Femur (tissue), 1 donor: ENCODE data around the gene SH3RF3.
"Not testable (repeated sequence)": the region's sequence is repeated elsewhere in the genome, so short reads cannot be mapped to it uniquely, and the experiment has no call there.

Experiments used
- DNase-seq: peaks from one replicate; pipeline ENCODE4 v3.0.0-alpha.2; 2017

The SH3RF3 gene

DNA sequence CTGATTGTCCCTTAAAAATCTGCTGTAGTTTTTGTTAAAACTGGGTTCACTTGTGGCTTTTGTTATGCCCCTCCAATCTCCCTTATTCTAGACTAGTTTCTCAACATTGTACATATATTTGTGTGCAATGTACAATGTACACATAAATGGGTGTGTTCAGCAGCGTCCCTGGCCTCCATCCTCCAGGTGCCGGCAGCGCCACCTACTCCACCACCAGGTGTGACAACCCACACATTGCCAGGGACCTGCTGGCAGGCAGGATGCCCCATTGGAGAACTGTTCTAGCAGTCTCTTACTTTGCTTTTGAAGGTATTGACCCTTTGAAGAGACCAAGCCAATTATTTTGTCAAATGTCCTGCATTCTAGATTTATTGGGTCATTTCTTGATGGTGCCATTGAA is 75.4 kb downstream of the SH3RF3 start:
- DNase-seq: no peak

DNA sequence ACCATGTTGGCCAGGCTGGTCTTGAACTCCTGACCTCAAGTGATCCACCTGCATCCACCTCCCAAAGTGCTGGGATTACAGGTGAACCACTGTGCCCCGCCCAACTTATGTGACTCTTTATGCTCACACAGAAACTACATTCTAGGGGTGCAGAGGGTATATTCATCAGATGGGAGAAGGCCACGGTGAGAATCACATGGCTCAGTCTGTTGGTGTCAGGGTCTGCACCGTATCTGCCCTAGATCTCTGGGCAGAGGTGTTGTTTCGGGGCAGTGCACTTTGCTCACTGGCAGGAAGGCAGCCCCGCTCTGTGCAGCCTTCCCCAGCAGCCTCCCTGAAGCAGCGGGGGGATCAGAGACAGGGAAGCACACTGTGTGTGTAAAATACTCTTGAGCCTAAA is 76.4 kb downstream of the SH3RF3 start:
- no peak for DNase-seq

- DNase-seq: no peak
Measured at GRCh38 chr2:109206569-109207146, 77.7 kb downstream of the SH3RF3 start.

GRCh38 chr2:109207176-109207575 is 78.2 kb downstream of the SH3RF3 start:
- no peak for DNase-seq

- no peak for DNase-seq
Measured at GRCh38 chr2:109208071-109208950, 79.3 kb downstream of the SH3RF3 start.

GRCh38 chr2:109208951-109209335 is 79.9 kb downstream of the SH3RF3 start:
- DNase-seq: no peak

GRCh38 chr2:109209412-109209811 is 80.4 kb downstream of the SH3RF3 start:
- DNase-seq: no peak

- no peak for DNase-seq
Measured at GRCh38 chr2:109209941-109210340, 80.9 kb downstream of the SH3RF3 start.

- no peak for DNase-seq
Measured at GRCh38 chr2:109210431-109211200, 81.6 kb downstream of the SH3RF3 start.

DNA sequence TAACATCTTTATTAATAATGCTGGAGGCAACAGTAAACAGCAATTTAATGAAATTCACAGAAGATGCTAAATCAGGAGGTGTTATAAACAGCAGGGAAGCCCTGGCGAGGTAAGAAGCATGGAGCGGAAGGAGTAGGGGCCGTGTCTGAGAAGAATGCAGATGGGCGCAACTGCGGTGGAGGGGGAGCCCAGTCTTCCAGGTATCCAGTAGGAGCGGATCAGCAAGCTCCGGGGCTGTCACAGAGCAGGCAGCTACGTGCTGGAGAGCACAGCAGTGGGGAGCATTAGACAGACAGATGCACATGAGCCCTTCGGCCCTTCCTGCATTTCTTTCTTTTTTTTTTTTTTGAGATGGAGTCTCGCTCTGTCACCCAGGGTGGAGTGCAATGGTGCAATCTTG is 82.3 kb downstream of the SH3RF3 start:
- DNase-seq: no peak

DNA sequence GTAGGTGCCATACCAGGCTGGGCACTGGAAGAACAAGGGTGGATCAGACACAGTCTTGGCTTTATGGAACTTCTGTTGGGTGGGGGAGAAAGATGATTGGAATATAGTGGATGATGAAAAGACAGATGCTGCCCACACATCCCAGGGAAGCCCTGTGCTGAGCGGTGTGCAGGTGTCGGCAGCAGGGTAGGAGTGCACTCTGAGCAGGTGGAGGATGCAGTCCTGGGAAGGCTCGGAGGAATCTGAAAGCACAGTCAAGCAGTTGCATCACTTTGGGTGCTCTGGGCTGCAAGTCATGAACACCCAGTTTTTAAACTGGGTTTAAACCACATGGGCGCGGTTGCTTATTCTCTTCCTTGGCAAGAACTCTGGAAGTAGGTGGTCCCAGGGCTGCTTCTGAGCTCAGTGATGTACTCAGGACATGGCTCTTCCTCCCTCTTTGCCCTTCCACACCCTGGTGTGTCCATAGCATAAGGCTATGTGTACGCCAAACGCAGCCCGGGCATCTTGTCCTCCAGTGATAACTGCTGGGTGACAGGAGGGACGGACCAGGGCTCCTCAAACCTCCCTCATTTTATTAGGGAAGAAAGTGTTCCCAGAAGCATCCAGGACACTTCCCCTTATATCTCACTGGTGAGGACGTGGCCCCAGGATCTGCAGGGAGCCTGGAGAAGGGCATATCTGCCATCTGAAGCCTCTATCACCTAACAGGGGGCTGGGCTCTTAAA is 84.0 kb downstream of the SH3RF3 start:
- no peak for DNase-seq

GRCh38 chr2:109213646-109214433 is 84.8 kb downstream of the SH3RF3 start:
- peak; percentile 53 for DNase-seq

DNA sequence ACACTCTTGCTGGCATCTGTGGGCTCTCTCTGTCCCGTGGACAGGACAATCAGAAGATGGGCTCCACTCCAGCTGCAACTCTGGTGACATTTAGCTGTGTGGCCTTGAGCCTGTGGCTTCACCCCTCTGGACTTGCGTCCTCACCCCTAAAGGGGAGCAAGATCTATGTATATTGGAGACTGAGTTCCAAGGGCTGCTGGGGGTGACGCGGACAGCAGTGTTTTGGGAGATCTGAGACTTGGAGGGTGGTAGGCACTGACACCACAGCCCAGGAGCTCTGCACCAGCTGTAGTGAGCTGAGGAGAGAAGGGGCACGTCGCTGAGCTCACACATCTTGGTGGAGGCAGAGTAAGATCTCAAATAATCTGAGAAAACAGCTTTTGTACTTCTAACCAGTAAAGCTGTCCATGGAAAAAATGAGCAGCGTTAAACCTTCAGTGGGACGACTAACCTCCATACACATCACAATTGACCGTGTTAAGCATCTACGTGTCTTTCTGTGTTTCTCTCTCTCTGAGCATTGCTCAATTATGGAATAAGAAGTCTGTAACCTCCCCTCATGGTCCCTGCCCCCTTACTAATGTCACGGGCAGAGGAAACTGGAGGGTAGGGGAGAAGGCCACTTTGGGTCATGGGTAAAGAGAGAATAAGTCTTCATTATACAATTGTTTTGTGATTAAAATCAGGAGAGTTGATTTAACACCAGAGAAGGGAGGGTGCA is 85.8 kb downstream of the SH3RF3 start:
- no peak for DNase-seq

DNA sequence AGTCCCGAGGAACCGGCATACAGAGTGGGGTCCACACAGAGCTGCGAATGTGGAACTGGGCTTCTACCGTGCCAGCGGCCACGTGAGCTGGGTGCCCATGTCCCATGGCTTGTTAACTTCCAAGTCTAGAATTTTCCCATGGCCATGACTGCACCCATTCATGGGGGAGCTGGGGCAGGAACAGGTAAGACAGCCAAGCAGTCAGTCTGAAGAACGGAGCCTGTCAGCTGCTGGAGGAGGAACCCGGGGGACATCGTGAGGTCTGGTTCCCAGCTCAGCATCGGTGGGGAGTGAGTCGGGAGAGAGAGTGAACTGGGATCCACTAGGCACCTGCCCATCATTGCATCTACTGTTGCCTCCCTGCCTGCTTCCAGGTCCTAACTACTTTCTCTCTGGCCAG is 86.9 kb downstream of the SH3RF3 start:
- no peak for DNase-seq

GRCh38 chr2:109216332-109216731 is 87.3 kb downstream of the SH3RF3 start:
- no peak for DNase-seq

DNA sequence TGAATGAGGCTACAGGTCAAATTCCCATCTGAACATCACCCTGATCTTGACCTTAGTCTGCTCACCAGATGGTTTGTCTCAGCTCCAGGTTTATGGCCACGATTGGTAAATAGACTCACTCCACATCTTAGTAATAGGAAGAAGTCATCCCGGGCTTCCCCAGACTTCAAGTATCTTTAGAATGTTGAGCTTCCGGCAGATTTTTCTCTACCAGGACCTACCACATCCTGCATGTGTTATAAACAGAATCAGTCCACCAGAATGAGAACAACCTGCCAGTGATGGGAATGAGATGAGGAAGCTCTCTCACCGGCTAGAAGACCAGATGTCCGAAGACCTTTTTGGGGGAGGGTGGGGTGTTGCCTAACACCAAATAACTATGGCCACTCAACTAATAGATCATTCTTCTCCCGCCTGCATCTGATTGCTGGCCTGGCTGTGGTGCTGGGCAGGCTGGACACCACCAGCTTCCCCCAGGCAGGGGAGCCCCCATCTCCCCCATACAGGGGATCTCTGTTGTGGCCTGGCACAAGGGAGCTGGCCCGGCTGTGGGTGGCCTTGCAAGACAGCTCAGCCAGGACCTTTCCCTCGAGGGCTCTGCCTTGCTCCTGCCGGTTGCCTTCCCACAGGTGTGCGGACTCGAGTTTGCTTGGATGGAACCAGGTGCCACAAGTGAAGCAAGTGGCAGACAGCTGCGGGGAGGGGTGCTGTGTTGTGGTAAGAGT is 88.5 kb downstream of the SH3RF3 start:
- DNase-seq: no peak

DNA sequence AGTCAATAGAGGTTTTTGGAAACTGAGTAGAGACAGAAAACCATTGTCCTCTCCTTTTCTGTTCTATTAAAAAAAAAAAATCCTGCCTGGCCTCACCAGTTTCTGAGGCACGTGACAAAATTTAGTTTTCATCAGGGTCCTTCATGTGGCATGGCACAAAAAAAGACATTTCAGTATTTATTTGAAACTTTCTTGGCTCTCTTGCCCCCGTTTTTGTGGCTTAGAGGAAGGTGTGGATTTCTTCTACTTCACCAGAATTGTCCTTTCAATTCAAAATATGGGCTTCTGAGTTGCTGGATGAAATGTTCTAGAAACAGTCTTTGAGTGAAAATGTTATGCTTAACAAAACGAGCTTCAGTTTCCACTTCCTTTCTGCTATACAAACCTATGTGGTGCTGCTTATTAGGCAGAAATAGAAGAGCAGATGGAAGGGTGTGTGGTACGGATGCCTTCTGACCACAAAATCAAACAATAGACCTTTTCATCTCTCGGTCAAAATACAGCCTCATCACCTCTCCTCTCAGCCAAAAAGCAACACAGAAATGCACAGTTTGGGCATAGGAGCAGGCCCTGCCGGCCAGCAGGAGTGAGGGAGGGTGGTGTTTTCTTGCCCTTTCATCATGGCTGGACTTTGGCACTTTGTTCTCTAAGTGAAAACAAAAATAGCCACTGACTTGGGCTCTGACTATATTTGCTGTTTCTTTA is 89.2 kb downstream of the SH3RF3 start:
- no peak for DNase-seq

- no peak for DNase-seq
Measured at GRCh38 chr2:109218792-109219126, 89.8 kb downstream of the SH3RF3 start.

GRCh38 chr2:109220860-109221259 is 91.9 kb downstream of the SH3RF3 start:
- DNase-seq: no peak

GRCh38 chr2:109221316-109221715 is 92.3 kb downstream of the SH3RF3 start:
- not testable (repeated sequence) for DNase-seq
